Glomerular visceral epithelial cell (primary cell): ENCODE results near the gene IGF1.

Experiments
- DNase-seq: peaks from one replicate; pipeline ENCODE4 v3.0.0-alpha.2; 2016; ENCODE audit errors: extremely low spot score

The IGF1 gene

GRCh38 chr12:102496591-102496990 is 16.2 kb upstream of the IGF1 start:
- DNase-seq: no peak

- DNase-seq: no peak
Measured at GRCh38 chr12:102487226-102487625, 6.9 kb upstream of the IGF1 start.

DNA sequence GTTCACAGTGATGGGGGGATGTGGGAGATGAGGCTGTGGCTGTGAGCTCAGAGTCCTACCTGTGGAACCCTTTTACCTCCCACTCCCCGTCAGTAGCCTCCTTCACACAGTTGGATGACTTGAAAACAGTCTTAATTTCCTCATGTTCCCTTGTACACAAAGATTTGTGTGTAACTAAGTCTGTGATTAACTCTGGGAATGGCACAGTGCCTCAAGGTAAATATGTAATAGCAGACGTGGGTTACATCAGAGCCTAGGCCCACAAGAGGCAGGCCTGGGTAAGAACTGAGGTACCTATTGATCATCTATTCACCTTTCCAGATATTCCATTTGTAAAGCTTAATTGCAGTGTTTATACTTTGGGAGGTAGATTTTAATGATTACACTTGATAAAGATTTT is 5.8 kb upstream of the IGF1 start:
- DNase-seq: no peak

- DNase-seq: peak; percentile 47
Measured at GRCh38 chr12:102484428-102484958, 4.1 kb upstream of the IGF1 start.

GRCh38 chr12:102484017-102484416 is 3.7 kb upstream of the IGF1 start:
- no peak for DNase-seq

GRCh38 chr12:102483466-102483865 is 3.1 kb upstream of the IGF1 start:
- no peak for DNase-seq

DNA sequence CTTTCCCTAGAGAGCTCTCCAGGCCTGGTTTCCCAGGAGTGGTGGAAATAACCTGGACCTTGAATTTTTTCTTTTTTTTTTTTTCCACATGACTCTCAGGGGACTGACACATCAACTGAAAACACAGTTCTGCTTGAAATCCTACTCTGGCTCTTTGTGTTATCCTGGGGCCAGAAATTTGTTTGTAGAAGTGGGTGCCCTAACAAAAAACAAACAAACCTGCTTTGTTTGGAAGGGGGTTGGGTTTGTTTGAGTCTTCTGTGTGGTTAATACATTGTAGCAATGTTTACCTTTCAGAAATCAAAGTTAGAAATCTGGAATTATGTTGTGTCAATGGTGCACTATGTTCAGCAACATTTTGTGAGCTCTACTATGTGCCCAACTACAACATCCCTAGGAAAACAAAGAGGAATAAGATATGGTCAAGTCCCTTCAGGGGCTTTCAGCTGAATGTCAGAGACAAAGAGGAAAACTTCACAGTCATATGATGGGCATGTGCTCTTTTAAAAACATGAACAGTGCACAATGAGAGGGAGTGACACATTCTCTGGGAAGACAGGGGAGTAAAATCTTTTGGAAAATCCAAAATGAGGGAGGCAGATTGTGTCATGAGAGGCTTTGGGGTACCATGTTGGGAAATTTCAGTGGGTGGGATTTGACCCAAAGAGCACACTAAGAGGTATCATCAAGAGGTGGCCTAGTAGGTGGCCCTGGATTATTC is 1.5 kb upstream of the IGF1 start:
- DNase-seq: no peak

DNA sequence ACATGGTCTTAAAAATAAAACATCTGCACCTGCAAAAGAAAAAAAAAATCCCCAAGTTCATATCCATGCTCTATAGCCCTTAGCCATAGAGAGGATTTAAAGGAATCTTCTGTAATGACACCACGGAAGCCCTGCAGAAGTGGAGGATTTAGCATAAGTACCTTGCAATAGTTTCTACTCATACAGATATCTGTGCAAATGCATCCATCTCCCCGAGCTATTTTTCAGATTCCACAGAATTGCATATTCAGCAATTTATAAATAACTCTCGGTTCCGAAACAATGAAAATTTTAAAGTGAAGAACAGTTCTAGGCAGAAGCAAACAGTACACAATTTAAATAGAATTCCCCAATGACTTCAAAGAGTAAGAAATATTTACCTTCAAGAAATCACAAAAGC is 424 bp downstream of the IGF1 start:
- DNase-seq: no peak

DNA sequence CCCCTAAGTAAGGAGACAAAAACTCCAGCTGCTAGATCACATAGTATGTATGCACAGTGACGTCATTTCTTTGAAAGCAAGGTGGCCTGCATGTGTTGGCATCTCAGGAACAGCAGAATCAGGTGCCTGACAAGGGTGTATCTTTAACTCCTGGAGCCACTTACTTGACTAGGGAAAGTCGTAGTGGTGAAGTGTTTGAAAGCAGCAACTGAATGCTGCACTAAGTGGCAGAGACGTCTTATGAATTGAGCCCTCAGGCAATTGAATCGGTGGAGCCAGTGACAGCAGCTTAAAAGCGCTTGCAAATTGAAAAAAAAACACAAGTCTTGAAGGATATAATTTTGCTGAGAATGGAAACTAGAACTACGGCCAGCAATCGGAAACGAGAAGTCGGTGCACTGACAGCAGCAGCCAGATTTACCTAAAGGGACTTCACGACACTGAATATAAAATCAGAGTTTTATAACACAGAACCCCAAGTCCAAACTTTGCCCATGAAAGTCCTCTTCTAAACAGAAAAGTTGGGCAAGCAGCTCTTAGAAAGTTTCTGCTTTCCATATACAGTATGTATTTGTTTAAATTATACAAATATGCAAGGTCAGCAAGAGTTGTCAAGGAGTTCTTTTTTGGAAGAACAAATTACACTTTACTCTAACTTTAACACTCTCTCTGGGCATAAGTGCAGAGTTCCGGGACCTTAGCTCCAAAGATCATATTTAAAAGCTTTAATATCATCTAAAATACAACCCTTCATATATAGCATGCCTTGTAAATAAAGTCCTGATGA is 1.1 kb downstream of the IGF1 start:
- DNase-seq: no peak

- DNase-seq: peak; percentile 30
Measured at GRCh38 chr12:102478405-102479098, 1.8 kb downstream of the IGF1 start.

DNA sequence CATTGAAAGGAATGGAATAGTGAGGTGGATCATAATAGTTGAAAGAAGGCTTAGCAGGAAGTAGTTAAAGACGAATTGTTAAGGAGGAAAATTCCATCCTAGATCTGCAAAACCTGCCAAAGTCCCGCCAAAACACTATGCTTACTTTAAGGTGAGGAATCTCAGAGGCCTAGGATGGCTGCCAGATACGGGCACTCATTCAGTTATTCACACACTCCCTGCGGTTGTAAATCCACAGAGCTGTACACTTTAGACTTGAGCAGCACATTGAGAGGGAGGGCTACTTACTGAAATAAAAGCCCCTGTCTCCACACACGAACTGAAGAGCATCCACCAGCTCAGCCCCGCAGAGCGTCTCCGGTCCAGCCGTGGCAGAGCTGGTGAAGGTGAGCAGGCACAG is 5.0 kb downstream of the IGF1 start:
- no peak for DNase-seq

GRCh38 chr12:102474438-102475064 is 5.8 kb downstream of the IGF1 start:
- DNase-seq: peak; percentile 33

- no peak for DNase-seq
Measured at GRCh38 chr12:102472496-102472895, 7.9 kb downstream of the IGF1 start.

DNA sequence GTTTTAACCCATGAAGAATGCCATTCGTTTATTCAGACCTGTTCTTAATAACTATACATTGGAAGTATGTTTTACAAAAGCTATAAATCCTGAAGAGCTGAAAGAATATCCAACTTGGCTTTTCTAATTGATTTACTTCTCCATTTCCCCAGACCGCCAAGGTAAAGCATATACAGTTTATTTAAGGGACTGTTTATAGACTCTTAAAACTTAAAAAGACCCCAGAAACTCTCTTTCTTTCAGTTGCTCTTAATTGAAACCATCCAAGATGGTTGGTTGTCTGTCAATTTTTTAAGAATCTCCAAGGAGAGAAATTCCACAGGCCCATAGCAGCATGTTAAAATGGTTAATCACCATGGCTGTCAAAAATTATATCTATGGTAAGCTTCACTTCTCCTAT is 8.8 kb downstream of the IGF1 start:
- no peak for DNase-seq

- DNase-seq: no peak
Measured at GRCh38 chr12:102470945-102471344, 9.4 kb downstream of the IGF1 start.

DNA sequence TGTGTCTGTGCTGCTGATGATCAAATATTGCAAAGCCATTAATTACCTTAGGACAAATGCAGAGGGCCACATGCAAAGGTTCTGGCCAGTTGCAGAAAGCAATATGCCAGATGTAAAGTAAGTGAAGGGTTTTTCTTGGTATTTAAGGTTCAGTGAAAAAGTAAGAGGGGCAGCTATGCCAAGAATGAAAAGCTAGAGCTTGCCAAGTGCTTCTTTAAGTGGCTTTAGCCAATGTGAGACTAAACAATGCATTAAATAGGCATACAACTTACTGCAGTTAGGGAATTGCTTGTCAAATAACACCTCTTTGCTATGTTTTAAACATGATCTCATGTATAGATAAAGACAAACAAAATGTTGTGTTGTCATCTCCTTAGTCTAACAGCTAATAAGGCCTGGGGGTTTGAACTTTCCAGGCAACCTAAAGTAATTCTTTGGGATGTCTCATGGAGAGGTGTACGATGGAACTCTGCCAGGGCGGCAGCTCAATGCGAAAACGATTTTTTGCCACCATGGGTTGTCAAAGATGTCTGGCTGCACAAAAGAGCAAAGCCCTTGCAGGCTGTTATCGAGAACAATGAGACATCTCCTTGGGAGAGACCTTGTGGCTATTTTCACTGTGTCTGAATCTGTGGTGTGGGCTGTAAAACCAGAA is 12.0 kb downstream of the IGF1 start:
- no peak for DNase-seq

DNA sequence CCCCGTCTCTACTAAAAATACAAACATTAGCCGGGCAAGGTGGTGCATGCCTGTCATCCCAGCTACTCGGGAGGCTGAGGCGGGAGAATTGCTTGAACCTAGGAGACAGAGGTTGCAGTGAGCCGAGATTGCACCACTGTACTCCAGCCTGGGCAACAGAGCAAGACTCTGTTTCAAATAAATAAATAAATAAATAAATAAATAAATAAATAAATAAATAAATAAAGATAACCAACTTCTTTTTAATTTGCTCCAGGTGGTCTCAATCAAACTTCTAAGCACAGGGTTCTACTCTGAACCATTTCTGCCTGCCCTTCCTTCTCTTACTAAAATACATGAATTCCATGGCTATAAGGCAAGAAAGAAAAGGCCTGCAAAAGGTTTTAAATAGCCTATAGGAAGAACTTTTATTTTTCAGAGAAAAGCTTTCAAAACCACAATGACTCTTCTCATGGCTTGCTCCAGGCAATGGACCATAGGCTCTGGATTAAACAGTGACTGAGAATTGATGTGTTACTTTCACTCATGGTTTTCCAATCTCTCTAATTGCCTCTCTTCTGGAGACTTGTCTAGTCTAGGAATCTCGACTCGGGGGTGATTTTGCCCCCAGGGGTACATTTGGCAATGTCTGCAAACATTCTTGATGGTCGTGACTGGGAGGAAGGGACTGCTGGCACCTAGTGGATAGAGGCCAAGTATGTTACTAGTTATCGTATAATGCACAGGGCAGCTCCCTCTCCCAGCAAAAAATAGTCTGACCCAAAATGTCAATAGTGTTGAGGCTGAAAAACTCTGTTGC is 14.4 kb downstream of the IGF1 start:
- DNase-seq: no peak

DNA sequence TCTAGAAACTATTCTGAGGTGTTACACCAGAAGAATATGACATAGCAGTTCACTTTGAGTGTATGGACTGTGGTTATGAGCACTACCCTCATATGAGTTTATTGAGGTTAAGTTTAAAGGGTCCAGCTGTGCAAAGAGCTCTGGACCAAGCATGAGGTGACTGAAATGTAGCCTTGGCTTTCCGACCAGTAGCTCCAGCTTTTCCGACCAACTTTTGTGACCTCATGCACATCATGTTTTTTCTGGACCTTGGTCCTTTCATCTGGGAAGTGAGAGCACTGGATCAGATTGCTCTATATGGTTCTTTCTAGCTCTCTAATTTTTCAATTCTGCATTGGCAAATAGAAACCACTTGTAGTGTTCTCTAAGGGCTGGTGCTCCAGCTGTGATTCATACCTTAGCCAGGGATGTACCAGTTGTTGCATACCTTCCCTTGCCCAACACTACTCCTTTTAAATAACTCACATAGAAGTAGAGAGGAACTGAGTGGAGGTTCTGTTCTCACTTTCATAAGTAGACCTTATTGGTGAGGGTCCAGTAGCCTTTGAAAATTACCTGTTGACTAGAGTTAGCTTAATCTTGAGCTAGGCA is 16.6 kb downstream of the IGF1 start:
- DNase-seq: no peak

GRCh38 chr12:102462795-102463465 is 17.4 kb downstream of the IGF1 start:
- DNase-seq: no peak

GRCh38 chr12:102462386-102462785 is 18.0 kb downstream of the IGF1 start:
- DNase-seq: no peak
